GM19328 (cell line): ENCODE results near the gene MLXIP.

Experiments
- ATAC-seq: cut with Tn5 transposase; IDR thresholded peaks from one replicate; pipeline ENCODE4 v1.9.1; 2021; ENCODE audit warnings: mild to moderate bottlenecking, moderate library complexity; ENCODE audit not compliant: unreplicated experiment

Gene MLXIP

DNA sequence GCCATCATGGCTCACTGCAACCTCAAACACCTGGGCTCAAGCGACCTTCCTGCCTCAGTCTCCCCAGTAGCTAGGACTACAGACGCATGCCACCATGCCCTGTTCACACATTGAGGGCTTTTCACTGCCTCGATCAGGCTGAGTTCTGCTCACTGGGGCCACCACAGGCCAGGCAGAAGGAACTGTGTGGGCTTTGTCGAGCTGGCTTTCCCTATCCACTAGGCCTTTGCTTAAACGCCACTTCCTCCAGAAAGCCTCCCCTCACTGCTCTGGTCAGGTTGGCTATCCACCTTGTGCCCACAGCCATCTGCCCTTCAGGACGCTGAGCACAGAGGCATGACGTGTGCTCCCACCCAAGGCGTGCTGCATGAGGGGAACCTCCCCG, 45.2 kb downstream of the MLXIP start:
- no peak for ATAC-seq

DNA sequence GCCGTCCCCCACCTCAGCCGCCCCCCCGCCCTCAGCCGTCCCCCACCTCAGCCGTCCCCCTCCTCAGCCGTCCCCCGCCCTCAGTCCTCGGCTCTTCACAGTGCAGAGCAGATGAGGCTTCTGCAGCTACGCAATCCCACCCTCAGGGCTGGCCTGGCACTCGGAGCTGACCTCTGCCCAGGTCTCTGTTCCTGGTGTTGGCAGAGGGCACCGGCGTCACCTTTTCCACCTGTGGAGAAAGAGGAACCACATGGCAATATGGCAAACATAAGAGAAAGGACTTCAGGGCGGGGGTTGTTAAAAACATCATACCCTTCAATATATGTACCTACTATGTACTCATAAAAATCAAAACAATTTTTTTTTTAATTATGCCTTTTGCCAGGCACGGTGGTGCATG, 45.8 kb downstream of the MLXIP start:
- no peak for ATAC-seq

DNA sequence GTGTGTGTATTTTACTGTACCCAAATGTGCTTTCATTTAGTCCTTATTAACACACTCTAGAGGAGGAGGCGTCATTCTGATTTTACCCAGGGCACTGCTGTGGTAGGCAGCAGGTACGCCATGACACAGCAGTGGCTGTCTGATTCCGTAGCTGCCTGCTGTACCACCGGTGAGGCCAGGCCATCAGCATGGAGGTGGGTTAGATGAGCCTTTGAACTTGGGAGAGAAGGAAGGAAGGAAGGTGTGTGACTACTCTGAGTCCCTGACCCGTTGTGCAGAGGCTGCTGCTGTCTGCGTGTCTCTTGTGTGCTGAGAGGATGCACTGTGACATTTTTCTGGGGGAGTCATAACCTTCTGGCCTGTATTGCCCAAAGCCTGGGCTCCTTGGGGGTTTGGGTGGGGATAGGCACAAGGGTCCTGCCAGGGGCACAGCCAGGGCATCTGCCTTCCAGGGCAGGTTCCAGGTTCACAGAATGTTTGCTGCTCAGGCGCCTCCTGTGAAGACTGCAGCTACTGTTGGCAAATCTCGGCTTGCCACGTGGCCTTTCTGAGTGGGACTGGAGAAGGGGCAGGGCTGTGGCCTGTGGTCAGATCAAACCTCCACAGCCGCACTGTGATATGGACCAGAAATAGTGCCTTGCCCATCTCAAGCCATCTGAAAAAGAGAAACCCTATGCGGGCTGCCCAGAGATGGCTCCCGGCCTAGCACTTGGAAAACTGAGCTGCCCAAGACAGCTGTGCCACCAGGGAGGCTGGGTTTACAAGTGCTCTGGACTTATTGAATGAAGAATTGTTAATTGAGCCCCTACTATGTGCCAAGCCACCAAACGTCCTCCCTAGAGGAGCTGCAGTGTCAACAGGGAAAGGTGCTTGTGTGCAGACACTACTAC, 47.1 kb downstream of the MLXIP start:
- ATAC-seq, result no peak

DNA sequence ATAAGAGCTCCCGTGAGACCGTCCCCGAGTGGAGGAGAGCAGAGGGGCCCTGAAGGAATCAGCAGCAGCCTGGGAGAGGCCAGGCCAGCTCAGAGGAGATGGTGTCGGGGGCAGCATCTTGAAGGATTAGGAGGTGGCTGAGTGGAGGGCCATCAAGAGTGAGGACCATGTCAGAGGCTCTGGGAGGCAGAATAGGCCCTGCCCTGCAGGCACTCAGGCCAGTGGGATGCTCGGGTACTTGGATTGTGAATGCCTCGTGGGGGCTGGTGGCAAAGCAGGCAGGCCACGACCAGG, 47.7 kb downstream of the MLXIP start:
- no peak for ATAC-seq

DNA sequence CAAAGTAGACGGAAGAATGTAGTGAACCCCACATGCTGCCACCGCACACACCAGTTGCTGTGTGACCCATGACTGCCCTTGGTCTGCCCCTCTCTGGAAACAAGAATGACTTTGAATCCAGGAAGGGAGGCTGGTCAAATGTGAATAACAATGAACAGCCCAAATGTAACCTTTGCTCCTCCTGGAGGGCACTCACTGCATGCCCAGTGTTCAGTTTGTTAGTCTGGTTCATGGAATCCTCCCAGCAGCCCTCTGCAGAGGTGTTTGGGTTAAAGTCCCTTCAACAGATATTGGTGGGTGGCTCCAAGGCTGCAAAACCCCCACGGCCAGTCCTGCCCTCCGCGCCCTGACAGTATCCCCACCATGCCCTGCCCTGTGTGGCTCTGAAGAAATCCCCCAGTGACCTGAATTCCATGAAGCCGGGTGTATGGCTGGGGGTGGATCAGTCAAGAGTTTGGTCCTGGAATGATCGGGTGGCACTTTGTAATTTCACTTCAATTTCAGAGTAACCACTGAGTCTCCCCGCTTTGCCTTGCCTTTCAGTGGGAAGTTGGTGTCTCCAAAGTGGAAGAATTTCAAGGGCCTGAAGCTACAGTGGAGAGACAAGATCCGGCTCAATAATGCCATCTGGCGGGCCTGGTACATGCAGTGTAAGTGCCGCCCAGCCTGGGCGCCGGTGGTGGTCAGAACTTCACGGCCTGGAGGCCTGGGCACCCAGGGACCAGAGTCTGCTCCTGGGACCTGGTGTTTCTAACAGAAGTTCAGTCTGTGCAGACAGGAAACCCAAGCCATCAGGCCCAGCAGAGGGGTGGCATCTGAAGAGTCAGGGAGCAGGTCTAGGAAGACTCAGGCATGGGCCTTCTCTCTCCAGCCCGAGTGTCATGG, 48.4 kb downstream of the MLXIP start:
- ATAC-seq, result no peak

DNA sequence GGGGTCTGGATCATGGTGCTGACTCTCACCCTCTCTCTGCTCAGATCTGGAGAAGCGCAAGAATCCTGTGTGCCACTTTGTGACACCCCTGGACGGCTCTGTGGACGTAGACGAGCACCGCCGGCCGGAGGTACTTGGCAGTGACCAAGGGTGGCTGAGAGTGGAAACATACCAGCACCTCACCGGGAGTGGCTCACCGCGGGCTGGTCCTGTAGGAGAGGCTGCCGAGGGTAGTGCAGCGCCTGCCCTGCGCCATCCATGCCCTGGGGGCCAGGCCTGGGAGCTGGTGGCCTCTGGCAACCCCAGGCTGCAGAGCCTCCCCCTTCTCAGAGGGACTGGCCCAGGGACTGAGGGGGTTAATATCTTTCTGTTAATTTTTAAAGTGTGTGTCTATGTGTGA, 49.3 kb downstream of the MLXIP start:
- ATAC-seq, result no peak

DNA sequence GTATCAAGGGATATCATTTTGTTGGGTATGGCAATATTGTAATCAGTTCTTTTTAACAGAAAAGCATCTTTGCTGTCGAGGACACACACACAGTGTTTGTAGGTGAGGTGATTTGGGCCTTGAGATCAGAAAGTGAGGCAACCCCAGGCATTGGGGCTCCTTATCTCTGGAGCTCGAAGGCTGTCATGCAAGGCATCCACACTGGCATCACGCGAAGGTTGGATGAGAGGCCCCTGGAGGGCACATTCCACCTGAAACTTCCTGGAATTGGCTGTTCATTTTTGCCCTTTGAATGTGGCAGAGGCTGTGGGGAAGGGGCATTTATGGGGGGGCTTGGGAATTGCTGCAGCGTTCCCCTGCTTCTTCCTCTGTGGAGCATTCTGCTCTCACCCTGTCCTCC, 49.9 kb downstream of the MLXIP start:
- no peak for ATAC-seq

DNA sequence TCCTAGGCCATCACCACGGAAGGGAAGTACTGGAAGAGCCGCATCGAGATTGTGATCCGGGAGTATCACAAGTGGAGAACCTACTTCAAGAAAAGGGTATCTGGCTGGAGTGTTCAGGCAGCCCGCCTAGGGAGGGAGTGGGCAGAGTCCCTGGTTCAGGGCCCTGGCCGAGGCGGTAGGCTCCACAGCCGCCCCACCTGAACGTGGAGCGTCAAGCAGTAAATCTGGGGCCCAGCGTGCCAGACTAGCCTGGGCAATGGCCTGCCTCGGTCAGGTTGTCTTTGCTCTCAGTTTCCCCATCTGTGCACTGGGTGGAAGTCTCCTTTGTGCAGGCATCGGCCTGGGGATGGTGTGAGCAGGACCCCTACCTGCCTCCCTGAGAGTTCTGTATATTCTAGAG, 50.6 kb downstream of the MLXIP start:
- ATAC-seq, result no peak

DNA sequence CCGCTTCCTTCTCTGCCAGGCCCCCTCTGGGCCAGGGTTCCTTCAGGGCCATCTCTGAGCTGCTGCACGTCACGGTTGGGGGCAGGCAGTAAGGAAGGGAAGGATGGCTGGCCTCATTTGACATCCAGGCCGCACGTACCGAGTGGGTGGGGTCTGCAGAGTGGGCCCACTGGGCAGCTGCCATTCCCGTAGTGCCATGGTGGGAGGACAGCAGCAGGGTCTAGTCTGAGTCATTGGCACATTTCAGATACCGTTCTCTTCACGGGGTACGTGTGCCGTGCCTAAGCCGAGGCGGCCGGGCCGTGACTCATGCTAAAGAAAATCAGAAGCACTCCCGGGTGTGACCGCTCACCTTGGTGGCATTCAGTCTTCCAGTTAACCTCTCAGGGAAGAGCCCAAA, 51.6 kb downstream of the MLXIP start:
- ATAC-seq, result no peak

DNA sequence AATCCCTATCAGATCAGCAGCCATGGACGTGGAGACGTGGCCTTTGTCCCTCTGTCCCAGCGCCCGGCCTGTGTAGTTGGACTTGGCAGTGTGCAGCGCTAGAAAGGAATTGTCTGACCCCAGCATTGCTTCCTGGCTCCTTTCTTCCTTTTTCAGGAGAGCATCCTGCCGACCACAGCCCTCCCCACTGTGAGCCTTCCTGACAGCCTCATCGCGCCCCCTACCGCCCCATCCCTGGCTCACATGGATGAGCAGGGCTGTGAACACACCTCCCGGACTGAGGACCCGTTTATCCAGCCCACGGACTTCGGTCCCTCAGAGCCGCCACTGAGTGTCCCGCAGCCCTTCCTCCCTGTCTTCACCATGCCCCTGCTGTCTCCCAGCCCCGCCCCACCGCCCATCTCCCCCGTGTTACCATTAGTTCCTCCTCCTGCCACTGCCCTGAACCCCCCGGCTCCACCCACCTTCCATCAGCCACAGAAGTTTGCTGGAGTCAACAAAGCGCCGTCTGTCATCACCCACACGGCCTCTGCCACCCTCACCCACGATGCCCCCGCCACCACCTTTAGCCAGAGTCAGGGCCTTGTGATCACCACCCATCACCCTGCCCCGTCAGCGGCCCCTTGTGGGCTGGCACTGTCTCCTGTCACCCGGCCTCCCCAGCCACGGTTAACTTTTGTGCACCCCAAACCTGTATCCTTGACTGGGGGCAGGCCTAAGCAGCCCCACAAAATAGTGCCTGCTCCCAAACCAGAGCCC, 54.8 kb downstream of the MLXIP start:
- no peak for ATAC-seq

DNA sequence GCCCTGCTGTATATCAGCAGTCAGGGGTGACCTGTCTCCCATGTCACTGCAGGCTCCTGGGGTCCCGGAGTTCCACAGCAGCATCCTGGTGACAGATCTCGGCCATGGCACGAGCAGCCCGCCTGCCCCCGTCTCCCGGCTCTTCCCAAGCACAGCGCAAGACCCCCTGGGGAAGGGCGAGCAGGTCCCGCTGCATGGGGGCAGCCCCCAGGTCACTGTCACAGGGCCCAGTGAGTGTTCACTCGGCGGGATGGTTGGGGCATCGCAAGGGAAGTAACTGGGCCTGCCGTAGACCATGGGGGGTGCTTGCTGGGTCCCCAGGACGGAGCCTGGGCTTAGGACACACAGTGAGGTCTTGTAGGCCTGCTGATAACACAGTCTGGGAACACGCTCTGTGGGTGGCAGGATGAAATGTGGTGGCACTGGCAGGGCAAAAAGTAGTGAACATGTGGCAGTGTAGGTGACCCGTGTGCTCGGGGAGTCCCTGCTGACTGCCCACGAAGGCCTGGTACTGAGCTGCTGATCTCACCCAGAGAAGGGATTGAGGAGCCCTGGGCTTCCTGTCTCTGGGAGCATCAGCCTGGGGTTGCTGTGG, 57.0 kb downstream of the MLXIP start:
- no peak for ATAC-seq

DNA sequence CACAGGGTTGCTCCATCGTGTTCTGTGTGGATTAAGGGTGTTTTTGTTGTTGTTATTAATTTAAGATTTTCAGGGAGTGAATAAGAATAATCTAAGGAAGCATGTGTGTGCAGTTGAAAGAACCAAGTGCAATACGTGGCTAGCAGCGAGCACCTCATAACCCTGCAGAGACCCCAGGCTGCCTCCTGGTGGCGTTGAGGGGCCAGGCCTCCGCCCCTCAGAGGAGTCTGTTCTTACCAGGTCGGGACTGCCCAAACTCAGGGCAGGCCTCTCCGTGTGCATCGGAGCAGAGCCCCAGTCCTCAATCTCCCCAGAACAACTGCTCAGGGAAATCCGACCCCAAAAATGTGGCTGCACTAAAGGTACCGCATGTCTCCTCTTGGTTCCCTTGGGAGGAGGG, 58.7 kb downstream of the MLXIP start:
- ATAC-seq, result no peak

DNA sequence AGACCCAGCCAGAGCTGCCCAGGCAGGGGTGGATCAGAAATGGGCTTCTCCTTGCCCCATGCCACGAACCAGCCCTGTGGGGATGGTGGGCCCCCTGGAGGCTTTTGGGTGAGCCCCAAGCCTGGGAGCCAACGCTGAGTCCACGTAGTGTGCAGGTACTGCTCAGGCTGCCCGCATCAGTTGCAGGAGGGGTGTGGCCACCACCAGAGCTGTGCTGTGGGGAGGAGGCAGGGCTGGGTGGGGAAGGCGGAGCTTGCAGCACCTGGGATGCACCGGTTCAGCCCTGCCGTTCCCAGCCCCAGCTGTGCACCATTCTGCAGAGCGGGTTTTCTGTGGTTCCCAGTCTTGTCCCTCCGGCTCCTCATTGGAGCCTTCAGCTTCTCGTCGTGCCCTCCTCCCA, 59.1 kb downstream of the MLXIP start:
- ATAC-seq, result no peak

DNA sequence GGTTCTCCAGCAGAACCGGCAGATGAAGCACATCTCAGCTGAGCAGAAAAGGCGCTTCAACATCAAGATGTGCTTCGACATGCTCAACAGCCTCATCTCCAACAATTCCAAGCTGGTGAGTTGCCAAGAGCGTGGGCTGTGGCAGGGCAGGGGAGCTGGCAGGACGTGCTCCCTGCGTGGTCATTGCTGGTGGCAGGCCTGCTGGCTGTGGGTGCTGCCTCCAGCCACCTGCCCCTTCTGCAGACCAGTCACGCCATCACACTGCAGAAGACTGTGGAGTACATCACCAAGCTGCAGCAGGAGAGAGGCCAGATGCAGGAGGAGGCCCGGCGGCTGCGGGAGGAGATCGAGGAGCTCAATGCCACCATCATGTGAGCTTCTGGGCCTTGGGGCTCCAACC, 59.6 kb downstream of the MLXIP start:
- ATAC-seq, result no peak

DNA sequence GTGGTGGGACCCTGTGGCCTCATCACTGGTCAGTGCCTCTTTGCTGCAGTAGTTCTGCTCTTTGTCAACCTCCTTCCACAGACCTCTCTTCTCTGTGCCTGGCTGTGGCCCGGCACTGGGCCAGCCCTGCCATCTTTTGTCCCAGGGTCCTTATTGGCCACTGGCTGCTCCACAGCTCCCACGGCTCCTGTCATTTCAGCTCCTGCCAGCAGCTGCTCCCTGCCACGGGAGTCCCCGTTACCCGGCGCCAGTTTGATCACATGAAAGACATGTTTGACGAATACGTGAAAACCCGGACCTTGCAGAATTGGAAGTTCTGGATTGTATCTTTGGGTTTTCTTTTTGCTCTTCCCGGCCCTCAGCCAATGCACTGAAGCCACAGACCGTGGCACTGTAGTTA, 60.1 kb downstream of the MLXIP start:
- no peak for ATAC-seq

DNA sequence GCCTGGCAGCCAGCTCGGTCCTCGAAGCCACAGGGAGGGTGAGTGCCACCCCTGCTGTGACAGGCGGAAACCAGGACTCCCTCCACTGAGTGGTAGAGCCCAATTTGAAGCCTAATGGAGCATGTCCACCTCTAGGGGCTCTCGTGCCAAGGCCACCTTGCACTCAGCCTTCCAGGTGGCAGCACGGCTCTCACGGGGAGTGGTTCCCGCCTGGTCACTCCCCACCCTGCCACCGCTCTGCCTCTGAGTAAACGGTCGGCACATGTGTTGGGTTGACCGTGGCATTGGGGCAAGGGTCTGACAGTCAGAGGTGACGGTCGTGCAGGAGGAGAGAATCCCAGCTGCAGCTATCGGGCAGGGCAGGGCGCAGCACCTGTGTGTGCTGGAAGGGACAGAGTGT, 60.7 kb downstream of the MLXIP start:
- no peak for ATAC-seq

DNA sequence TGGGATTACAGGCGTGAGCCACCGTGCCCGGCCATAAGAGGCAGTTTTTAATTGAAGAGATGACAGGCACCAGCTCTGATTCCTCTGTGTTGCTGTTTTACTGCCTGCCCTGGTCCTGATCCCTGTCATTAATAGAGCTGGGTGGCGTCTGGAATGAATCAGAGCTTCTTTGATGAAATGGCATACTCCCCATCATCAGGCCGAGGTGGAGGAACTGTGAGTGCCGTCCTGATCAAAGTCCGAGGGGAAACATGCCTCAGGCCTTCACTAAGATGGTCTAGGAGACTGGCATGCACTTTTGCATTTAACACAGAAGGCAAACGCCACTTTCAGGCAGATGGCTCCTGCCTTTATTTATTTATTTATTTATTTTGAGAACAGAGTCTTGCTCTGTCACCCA, 61.4 kb downstream of the MLXIP start:
- ATAC-seq, result no peak

DNA sequence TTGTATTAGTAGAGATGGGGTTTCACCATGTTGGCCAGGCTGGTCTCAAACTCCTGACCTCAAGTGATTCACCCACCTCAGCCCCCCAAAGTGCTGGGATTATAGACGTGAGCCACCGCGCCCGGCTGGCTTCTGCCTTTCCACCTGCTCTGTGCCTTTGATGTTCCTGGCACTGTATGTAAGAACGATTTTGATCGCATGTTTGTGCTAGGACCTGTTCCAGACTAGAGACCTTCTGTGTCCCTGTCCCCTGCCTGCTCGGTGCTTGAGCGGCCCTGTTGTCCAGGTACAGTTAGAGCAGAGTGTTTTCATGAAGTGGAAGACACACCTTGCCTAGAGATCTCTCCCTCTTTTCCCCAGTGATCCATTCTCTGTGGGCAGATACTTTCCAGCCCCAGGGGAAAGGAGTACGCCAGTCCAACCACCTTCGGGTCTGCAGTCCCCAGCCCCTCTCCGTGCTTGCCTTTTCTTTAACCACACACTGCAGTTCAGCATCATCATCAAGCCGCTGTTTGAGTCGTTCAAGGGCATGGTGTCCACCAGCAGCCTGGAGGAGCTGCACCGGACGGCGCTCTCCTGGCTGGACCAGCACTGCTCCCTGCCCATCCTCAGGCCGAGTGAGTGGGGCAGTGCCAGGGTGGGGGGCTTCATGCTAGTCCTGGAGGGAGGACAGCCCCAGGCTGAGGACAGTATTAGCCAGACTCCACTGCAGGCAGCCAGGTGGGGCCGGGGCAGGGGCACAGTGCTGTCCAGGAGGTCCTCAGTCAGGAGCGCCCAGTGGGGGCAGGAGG, 62.1 kb downstream of the MLXIP start:
- ATAC-seq, result no peak

DNA sequence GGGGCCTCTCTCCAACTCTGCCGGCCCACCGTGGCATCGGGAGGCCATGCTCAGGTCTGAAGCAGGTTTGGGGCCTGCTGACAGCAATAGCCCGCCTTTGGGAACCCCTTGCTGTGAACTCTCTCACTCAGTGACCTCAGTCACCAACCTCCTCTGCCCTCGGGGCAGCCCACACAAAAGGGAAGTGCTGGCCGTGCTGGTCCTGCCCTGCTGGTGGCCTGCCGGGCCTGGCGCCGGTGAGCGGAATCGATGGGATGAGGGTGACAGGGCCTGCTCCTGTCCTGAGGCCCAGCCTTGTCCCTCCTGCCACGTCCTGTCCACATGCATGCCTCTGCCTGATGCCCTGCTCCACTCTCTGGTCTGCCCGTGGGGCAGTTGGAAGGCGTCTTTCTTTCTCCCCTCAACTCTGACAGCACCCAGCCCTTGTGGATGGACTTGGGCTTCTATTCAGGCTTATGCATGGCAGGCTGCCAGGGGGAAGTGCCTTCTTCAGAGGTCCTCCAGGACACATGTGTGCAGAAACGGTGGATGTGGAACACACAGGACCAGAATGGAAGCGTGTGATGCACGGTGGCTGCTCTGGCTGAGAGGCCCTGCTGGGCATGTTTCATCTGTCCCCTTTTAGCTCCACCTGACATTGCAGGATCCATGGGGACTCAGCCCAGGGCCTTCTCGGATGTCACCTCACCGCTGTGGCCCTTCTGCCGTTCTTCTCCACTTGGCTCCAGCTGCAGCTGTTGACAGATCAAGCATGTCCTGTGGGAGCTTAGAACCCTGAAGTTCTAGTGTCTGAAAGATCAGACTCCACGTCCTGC, 63.6 kb downstream of the MLXIP start:
- ATAC-seq, result no peak

DNA sequence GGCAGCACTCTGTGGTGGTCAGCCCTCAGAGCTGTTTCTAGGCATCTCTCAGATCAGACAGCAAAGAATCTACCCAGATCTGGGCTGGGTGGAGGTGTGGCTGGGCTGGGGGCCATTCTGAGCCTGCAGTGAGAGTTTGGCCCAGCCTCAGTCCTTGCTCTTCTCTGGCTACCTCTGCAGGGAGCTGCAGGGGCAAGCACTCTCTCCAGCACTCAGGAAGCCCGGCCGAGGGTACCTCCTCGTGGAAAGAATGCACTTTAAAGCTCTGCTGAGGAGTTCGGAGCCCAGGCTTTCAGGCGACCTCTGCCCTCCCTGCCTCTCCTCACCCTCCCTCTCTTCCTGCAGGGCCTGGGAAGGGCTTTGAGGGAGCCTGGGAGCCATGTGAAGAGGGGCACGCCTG, 64.3 kb downstream of the MLXIP start:
- no peak for ATAC-seq
